NB4 (cell line): ENCODE data around the gene HCN2.

Experiments used
- DNase-seq: peaks from one replicate; pipeline ENCODE4 v3.0.0; 2010; ENCODE audit warnings: low read depth
- H3K4me3 ChIP-seq: one replicate; pipeline ENCODE4 v1.5.1; 2011; ENCODE audit warnings: mild to moderate bottlenecking, low read depth, low read length, moderate library complexity
- MYC ChIP-seq: IDR thresholded peaks from 2 replicates; pipeline ENCODE4 v1.6.1; 2011; ENCODE audit warnings: low read depth, low read length
- POLR2A ChIP-seq: IDR thresholded peaks from 2 replicates; pipeline ENCODE4 v1.6.1; 2011; ENCODE audit warnings: mild to moderate bottlenecking; ENCODE audit not compliant: insufficient read length; ENCODE audit errors: extremely low read depth
- TF ChIP-seq, protein P1 (sequence below): IDR thresholded peaks from one replicate; pipeline ENCODE4 v1.5.1; 2012; ENCODE audit warnings: low read depth, low read length
- TF ChIP-seq, protein P2 (sequence below): IDR thresholded peaks from 2 replicates; pipeline ENCODE4 v1.6.1; 2011; ENCODE audit warnings: low read depth, low read length

The HCN2 gene

DNA sequence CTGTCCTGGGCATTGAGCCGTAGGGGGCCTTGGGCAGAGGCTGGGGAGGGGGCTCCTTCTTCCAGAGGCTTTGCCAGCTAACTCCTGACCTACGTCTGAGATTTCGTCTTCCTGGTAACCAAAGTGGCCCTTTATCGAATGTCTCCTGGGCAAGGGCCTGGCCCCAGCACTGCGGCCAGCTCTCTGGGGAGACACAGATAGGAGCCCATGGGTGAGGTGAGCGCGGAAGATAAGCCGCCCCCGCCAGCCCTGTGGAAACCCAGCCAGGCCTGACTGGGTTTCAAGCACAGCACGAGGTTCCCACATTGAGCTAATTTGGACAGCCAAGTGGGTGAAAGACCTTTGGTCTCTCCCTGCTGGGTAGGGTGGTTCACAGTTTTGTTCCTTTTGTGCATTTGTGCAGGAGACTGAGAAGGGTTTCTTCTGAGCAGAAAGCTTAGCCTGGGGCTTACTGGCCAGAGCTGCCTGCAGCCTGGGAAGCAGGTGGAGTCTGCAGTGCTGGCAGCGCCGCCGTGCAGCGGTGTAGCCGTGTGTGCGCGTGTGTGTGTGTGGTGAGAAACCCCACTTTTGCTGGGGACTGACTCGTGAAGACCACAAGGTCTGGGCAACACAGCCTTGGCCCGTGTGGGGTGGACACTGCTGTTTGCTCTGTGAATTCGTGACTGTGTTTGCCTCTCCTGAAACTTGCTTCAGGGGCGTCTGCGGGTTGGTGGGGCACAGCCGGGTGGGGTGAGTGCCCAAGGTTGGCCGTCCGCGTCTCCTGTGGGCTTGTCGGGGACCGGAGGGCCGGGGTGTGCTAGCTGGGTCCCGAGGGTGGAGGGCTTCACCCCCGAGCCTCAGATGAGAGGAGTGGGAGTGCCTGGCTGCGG, 14.8 kb upstream of the HCN2 start:
- peak overlapping the region; percentile 80 for H3K4me3 ChIP-seq
- TF ChIP-seq MYC (no peak), POLR2A (no peak)
- TF ChIP-seq, protein P1, sequence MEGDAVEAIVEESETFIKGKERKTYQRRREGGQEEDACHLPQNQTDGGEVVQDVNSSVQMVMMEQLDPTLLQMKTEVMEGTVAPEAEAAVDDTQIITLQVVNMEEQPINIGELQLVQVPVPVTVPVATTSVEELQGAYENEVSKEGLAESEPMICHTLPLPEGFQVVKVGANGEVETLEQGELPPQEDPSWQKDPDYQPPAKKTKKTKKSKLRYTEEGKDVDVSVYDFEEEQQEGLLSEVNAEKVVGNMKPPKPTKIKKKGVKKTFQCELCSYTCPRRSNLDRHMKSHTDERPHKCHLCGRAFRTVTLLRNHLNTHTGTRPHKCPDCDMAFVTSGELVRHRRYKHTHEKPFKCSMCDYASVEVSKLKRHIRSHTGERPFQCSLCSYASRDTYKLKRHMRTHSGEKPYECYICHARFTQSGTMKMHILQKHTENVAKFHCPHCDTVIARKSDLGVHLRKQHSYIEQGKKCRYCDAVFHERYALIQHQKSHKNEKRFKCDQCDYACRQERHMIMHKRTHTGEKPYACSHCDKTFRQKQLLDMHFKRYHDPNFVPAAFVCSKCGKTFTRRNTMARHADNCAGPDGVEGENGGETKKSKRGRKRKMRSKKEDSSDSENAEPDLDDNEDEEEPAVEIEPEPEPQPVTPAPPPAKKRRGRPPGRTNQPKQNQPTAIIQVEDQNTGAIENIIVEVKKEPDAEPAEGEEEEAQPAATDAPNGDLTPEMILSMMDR = no peak
- TF ChIP-seq, protein P2, sequence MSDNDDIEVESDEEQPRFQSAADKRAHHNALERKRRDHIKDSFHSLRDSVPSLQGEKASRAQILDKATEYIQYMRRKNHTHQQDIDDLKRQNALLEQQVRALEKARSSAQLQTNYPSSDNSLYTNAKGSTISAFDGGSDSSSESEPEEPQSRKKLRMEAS = no peak
- peak; percentile 54 for DNase-seq

DNA sequence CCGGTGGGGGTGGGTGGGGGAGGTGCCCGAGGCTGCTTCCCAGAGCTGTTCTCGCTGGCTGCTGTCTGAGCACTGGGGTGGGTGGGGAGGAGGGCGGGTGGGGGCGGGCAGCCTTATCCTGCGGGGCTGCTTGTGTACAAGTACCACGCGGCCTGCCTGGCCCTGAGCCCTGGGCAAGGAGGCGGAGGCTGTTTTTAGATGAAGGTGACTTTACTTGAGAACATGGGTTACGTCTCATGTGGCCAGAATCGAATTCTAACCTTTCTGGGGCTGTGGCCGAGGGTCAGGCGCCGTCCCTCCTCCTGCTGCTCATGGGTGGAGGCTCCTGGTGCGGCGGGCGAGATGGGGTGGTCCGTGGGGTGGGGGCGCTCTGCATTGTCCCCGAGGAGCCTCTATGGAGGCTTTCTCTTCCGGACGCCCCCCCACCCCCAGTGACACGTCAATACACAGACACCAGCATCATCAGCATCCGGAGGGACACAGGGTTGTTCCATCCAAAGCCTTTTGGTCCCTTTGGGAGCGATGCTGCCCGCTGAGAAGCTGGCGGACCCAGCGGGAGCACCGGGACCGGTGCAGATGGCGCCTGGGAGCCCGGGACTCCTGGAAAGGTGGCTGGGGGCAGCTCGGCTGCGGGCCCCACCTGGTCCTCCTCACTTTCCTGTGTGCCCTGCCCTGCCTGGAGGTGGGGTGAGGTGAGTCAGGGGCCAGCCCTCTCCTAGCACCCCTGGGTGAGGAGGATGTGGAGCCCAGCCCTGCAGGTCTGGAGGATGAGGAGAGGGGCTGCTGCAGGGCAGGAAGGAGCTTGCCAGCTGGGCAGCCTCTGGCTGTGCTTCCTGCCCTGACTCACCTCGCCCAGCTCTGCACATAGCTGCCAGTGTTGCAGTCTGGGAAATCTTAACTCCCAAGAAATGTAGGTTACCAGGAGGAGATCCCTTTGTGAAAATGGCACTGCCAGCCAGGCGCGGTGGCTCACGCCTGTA, 13.9 kb upstream of the HCN2 start:
- TF ChIP-seq, protein P1 = no peak
- no peak for TF ChIP-seq MYC
- TF ChIP-seq, protein P2 = no peak
- no peak for TF ChIP-seq POLR2A
- peak; percentile 29 for DNase-seq
- H3K4me3 ChIP-seq = peak overlapping the region; percentile 80

DNA sequence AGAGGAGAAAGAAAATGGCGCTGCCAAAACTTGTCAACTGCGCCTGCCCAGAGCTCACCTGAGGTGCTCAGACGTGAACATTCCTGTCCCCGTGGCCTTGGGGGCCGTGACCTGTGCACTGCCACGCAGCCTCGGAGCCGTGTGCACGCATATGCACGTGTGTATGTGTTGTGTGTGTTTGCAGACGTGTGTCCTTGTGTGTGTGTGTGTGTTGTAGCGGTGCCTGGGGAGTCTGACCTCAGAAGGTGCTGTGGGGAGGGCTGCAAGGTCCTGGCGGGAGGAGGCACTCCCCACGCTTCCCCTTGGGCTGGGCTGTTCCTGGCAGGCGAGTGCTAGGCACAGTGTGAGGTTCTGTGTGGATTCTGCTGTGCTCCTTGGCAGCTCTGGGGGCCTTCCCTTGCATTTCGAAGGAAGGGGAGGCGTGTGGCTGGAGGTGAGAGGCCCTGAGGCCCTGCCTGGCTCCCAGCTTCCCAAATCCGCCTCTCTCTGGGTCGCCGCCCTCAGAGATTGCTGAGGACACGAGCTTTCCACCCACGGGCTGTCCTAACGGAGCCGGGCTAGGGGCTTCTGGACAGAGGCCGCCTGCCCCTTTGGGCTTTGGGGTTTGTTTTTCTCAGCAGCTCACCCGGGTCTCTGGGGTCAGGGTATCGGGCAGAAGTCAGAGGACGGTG, 12.8 kb upstream of the HCN2 start:
- TF ChIP-seq, protein P1 = no peak
- TF ChIP-seq MYC = no peak
- no peak for TF ChIP-seq POLR2A
- TF ChIP-seq, protein P2 = no peak
- H3K4me3 ChIP-seq = no peak overlapping the region
- no peak for DNase-seq

DNA sequence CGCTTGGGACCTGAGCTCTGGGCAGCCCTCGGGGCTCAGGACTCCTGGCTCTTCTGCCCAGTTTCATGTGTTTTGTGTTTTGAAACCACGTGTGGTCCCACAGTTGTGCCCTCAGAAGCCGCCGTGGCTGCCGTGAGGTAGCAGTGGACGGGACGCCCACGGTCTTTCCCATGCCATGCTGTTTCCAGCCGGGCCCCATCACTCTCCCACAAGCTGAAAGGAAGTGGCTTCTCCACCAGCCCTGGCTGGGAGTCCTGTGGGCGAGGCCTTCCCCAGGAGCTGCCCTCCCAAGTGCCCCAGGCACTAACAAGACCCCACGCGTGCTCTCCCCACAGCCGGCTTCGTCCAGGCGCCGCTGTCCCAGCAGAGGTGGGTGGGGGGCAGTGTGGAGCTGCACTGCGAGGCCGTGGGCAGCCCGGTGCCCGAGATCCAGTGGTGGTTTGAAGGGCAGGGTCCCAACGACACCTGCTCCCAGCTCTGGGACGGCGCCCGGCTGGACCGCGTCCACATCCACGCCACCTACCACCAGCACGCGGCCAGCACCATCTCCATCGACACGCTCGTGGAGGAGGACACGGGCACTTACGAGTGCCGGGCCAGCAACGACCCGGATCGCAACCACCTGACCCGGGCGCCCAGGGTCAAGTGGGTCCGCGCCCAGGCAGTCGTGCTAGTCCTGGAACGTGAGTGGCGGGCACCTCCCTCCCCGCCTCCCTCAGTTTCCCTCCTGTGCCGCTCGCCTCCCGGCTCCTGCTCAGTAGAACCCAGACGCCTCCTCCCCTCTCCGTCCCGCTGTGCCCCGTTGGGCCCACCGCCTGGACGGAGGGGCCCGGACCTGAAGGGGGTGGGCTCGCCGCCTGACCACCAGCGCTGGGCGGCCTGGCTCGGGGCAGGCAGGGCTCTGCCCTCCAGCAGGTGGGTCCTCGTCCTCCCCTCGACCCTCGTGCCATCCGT, 12.0 kb upstream of the HCN2 start:
- no peak overlapping the region for H3K4me3 ChIP-seq
- DNase-seq = no peak
- TF ChIP-seq, protein P1 = no peak
- TF ChIP-seq POLR2A = no peak
- TF ChIP-seq, protein P2 = no peak

DNA sequence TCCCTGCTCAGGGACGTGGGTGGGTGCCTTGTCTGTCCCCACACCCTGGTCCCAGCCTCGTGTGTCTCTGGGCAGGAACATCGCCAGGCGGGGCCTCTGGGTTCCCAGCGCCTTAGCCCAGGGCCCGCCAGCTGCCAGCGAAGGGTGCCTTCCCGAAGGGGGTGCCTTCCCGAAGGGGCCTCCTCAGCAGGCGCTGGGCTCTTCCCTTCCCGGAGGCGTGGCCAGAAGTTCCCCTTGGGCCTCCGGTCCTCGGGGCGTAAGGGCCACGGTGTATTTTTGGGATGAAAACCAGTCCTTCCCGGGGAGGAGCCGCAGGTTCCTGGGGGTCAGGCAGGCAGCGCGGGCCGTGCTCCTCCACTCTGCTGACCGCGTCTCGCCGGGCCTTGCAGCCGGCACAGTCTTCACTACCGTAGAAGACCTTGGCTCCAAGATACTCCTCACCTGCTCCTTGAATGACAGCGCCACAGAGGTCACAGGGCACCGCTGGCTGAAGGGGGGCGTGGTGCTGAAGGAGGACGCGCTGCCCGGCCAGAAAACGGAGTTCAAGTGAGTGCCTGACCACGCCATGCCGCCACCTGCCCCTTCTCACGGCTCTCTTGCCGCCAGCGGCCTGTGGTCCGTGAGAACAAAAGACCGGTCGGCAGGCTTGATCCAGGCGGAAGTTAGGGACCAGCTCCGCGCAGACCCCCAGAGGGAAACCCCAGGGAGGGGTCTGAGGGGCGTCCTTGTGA, 10.4 kb upstream of the HCN2 start:
- TF ChIP-seq POLR2A = no peak
- TF ChIP-seq MYC = no peak
- TF ChIP-seq, protein P2 = no peak
- TF ChIP-seq, protein P1 = no peak
- no peak for DNase-seq
- H3K4me3 ChIP-seq = no peak overlapping the region
